Thyroid gland (tissue), 4 donors: ENCODE results near the gene KY. TPM values are rescaled to one million over a fixed set of nuclear protein-coding genes. Genes with fewer than 3 reads are reported as not detected.

ENCODE experiments used
- DNase-seq, 2 donors: peaks; one replicate each; pipeline ENCODE4 v3.0.0-alpha.2; 2019
- H3K27ac ChIP-seq, 3 donors: fragments of 200-600 bp; sonication (generic); 1 replicate in 2 of 3; 2 replicates in 1 of 3; pipeline ENCODE4 v1.5.1; 2016 to 2019; ENCODE audit warnings: mild to moderate bottlenecking in 1 of 3, moderate library complexity in 1 of 3
- H3K27me3 ChIP-seq: fragments of 200-600 bp; sonication (generic); one replicate; pipeline ENCODE4 v1.5.1; 2019
- H3K36me3 ChIP-seq, 2 donors: fragments of 200-600 bp; sonication (generic); one replicate each; pipeline ENCODE4 v1.5.1; 2016 to 2019
- H3K4me1 ChIP-seq, 2 donors: fragments of 200-600 bp; sonication (generic); one replicate each; pipeline ENCODE4 v1.5.1; 2017 to 2019
- H3K4me3 ChIP-seq, 3 donors: fragments of 200-600 bp; sonication (generic); replicated peaks in 1 of 3; 1 replicate in 2 of 3; 2 replicates in 1 of 3; pipeline ENCODE4 v1.5.1; 2016; ENCODE audit warnings: mild to moderate bottlenecking in 1 of 3
- H3K9me3 ChIP-seq: fragments of 200-600 bp; sonication (generic); one replicate; pipeline ENCODE4 v1.5.1; 2017
- POLR2A ChIP-seq, 2 donors: fragments of 450-650 bp; IDR thresholded peaks; one replicate each; pipeline ENCODE4 v1.6.1; 2017; ENCODE audit warnings: antibody characterized with exemption in 2 of 2, mild to moderate bottlenecking in 2 of 2, moderate library complexity in 1 of 2
- WGBS, 2 donors: methylation state at CpG; one replicate each; pipeline ENCODE4 v1.1.5; 2017; 5-methylcytosine and 5-hydroxymethylcytosine counted together
- intact Hi-C: fragments of 100-400 bp; cut with DNase I; formaldehyde crosslinking; loops from one replicate; pipeline ENCODE4 v1.15.1; 2023
- total RNA-seq, 4 donors: library from RNA; depleted of rRNA; stranded (reverse); fragments of >200 nt; gene quantifications; one replicate each; pipeline ENCODE4 v1.2.3, GENCODE V29; 2016
- TF ChIP-seq, protein P1 (sequence below), 6 experiments: fragments of 200-600 bp in 3 of 6; fragments of 450-650 bp in 3 of 6; sonication (generic) in 3 of 6; IDR thresholded peaks; one replicate each; pipeline ENCODE4 v1.5.1; 2016 to 2019; ENCODE audit warnings: antibody characterized with exemption in 6 of 6, mild to moderate bottlenecking in 2 of 6, inconsistent platforms in 1 of 6, moderate library complexity in 1 of 6

KY gene
- total RNA-seq, 4 donors from 2014 or later: 3.2 to 10.2 (median 7.2) TPM

- no peak for DNase-seq
- no peak for TF ChIP-seq POLR2A (IDR thresholded peaks at IDR 0.05)
- TF ChIP-seq, protein P1, sequence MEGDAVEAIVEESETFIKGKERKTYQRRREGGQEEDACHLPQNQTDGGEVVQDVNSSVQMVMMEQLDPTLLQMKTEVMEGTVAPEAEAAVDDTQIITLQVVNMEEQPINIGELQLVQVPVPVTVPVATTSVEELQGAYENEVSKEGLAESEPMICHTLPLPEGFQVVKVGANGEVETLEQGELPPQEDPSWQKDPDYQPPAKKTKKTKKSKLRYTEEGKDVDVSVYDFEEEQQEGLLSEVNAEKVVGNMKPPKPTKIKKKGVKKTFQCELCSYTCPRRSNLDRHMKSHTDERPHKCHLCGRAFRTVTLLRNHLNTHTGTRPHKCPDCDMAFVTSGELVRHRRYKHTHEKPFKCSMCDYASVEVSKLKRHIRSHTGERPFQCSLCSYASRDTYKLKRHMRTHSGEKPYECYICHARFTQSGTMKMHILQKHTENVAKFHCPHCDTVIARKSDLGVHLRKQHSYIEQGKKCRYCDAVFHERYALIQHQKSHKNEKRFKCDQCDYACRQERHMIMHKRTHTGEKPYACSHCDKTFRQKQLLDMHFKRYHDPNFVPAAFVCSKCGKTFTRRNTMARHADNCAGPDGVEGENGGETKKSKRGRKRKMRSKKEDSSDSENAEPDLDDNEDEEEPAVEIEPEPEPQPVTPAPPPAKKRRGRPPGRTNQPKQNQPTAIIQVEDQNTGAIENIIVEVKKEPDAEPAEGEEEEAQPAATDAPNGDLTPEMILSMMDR (IDR thresholded peaks at IDR 0.05): no peak
Observed at GRCh38 chr3:134656211-134656800, 5.5 kb upstream of the KY start.

GRCh38 chr3:134655706-134656105 is 4.9 kb upstream of the KY start:
- H3K4me3 ChIP-seq: no peak overlapping the region
- no peak for DNase-seq
- TF ChIP-seq POLR2A (IDR thresholded peaks at IDR 0.05): no peak
- TF ChIP-seq, protein P1 (IDR thresholded peaks at IDR 0.05): no peak
- no peaks in the 10 kb centered on the region for H3K9me3 ChIP-seq
- peaks cover 5 to 14% of the 10 kb centered on the region in 2 donors for H3K4me1 ChIP-seq
- no peak overlapping the region for H3K27ac ChIP-seq
- intact Hi-C loops: no loop called here
- no peaks in the 10 kb centered on the region for H3K27me3 ChIP-seq
- 79 to 88% methylated on average over 4 of the region's 4 CpGs for WGBS, 2 donors
- H3K36me3 ChIP-seq: no peaks in the 10 kb centered on the region

More at GRCh38 chr3:134656211-134656800, 5.5 kb upstream of the KY start:
- no peaks in the 10 kb centered on the region for H3K36me3 ChIP-seq
- H3K4me3 ChIP-seq: no peak overlapping the region
- intact Hi-C loops: no loop called here
- peaks cover 5 to 14% of the 10 kb centered on the region in 2 donors for H3K4me1 ChIP-seq
- 81 to 86% methylated on average over 7 of the region's 7 CpGs for WGBS, 2 donors
- H3K9me3 ChIP-seq: no peaks in the 10 kb centered on the region
- H3K27ac ChIP-seq: no peak overlapping the region
- no peaks in the 10 kb centered on the region for H3K27me3 ChIP-seq

GRCh38 chr3:134654031-134654430 is 3.2 kb upstream of the KY start:
- H3K27ac ChIP-seq: no peak overlapping the region
- DNase-seq: no peak
- H3K4me1 ChIP-seq: peaks cover 11 to 19% of the 10 kb centered on the region in 2 donors
- no peaks in the 10 kb centered on the region for H3K27me3 ChIP-seq
- H3K9me3 ChIP-seq: no peaks in the 10 kb centered on the region
- no peak overlapping the region for H3K4me3 ChIP-seq
- intact Hi-C loops: no loop called here
- no peaks in the 10 kb centered on the region for H3K36me3 ChIP-seq
- WGBS, 2 donors: 86 to 100% methylated on average over 1 of the region's 1 CpG
- no peak for TF ChIP-seq POLR2A (IDR thresholded peaks at IDR 0.05)

DNA sequence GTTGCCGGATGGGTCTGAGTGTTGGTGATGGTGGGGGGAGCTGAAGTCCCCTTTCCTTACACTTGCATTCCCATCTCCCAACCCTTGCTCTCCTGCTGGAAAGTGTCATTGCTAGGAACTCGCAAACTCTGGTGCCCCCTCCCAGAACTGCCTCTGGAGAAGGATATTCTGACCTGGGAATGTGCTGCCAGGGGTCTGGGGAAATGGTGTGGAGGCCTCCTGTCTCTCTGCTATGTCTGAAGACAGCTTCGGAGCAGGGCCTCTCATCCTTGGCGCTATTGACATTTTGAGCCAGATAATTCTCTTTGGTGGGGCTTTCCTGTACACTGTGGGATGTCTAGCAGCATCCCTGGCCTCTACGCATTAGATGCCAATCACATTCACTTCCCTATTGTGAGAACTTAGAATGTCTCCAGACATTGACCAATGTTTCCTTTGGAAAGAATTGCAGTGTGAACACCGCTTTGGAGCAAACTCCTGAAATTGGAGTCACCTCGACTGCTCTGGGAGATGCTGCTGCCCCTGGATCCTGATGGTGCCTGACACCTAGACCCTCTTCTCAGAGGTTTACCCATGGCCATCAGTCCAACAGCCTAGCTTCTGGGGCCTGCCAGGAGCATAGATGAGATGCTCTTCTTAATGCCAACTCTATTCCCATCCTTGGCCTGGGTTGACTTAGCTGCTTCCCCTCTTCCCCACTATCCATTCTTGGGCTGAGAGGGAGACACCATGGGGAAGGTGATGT is 2.2 kb upstream of the KY start:
- intact Hi-C loops: no loop called here
- H3K27ac ChIP-seq: peak overlapping the region in 2 of 3 donors; percentile 36 to 46
- no peak overlapping the region for H3K4me3 ChIP-seq
- no peak for TF ChIP-seq POLR2A (IDR thresholded peaks at IDR 0.05)
- TF ChIP-seq, protein P1 (IDR thresholded peaks at IDR 0.05): no peak
- H3K9me3 ChIP-seq: no peaks in the 10 kb centered on the region
- DNase-seq: no peak
- H3K27me3 ChIP-seq: no peaks in the 10 kb centered on the region
- peaks cover 11 to 19% of the 10 kb centered on the region in 2 donors for H3K4me1 ChIP-seq
- 84 to 88% methylated on average over 7 of the region's 7 CpGs for WGBS, 2 donors
- no peaks in the 10 kb centered on the region for H3K36me3 ChIP-seq

DNA sequence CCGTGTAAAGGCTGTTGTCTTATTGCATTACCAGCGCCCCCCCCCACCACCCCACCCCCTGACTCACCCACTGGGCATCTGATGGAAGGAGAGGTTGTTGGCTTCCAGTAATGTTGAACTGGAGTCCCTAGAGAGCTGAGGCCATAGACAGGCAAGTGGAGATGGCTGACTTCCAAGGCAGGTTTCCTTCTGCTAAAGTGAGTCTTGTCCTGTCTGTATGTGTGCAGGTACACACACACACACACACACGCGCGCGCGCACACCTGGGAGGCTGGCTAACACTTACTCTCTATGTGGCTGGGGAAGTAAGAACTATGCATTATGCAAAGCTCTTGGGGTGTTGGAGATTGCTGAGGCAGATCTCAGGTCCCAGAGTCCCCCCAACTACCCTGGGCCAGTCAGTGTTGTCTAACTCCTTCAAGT is 1.6 kb upstream of the KY start:
- peaks cover 11 to 19% of the 10 kb centered on the region in 2 donors for H3K4me1 ChIP-seq
- intact Hi-C loops: no loop called here
- no peaks in the 10 kb centered on the region for H3K27me3 ChIP-seq
- no peaks in the 10 kb centered on the region for H3K9me3 ChIP-seq
- H3K4me3 ChIP-seq: no peak overlapping the region
- peak overlapping the region; percentile 36 to 88 (median 79) for H3K27ac ChIP-seq
- H3K36me3 ChIP-seq: no peaks in the 10 kb centered on the region
- DNase-seq: peak; percentile 92 to 93
- WGBS, 2 donors: 22 to 25% methylated on average over 2 to 7 of the region's 7 CpGs
- TF ChIP-seq, protein P1 (IDR thresholded peaks at IDR 0.05): no peak
- TF ChIP-seq POLR2A (IDR thresholded peaks at IDR 0.05): no peak
